GM10847 (cell line): ENCODE measurements around the gene WDR48.

Experiments used
- POLR2A ChIP-seq: IDR thresholded peaks from 2 replicates; pipeline ENCODE4 v1.6.1; 2011; ENCODE audit not compliant: insufficient read length; ENCODE audit errors: extremely low read depth

Gene WDR48

GRCh38 chr3:39122813-39123212 is 71.0 kb downstream of the WDR48 start:
- no peak for TF ChIP-seq POLR2A

GRCh38 chr3:39124876-39125840 is 73.3 kb downstream of the WDR48 start:
- TF ChIP-seq POLR2A, result no peak

DNA sequence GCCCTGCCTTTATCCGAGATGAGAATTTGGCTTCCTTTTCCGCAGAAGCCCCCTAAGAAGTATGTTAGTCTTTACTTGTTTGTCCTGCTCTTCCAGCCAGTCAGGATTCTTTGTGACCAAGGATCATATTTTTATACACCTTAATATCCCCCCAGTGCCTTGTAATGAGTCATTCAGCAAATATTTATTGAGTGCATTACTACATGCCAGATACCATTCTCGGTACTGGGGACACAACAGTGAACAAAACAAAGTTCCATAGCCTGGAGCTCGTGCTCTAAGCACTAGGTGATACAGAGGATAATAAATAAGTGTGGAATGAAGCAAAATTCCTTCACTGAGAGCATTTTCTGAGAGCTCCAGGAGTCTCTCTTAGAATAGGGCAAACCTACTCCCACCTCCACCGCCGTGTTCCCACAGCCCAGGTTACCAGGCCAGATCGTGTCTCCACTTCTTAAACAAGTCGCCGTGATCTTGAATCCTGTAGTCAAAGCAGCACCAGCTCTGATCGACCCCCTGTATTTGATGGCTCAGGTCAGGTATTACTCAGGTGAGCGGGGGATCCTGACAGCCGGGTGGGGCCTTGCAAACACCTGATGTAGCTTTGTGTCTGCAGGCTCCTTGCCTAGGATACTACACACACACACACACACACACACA is 74.2 kb downstream of the WDR48 start:
- TF ChIP-seq POLR2A, result no peak

DNA sequence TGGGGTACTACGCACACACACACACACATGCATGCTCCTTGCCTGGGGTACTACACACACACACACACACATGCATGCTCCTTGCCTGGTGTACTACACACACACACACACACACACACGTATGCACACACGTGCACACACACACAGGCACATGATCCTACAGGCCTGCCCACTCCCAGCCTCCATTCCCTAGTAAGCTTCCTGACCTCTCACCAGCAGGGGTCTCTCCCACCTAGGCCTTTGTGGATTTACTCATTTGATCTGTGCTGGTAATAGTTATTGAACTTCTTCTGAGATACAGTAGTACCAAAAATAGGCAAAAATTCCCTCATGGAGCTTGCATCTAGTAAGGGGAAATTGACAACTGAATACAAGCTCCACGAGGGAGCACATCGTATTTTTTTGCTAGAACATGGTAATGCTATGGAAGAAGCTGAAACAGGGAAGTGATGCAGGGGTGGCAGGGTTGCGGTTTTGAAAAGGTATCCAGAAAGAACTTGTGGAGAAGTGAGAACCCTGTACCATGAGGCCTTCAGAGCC is 74.8 kb downstream of the WDR48 start:
- no peak for TF ChIP-seq POLR2A

DNA sequence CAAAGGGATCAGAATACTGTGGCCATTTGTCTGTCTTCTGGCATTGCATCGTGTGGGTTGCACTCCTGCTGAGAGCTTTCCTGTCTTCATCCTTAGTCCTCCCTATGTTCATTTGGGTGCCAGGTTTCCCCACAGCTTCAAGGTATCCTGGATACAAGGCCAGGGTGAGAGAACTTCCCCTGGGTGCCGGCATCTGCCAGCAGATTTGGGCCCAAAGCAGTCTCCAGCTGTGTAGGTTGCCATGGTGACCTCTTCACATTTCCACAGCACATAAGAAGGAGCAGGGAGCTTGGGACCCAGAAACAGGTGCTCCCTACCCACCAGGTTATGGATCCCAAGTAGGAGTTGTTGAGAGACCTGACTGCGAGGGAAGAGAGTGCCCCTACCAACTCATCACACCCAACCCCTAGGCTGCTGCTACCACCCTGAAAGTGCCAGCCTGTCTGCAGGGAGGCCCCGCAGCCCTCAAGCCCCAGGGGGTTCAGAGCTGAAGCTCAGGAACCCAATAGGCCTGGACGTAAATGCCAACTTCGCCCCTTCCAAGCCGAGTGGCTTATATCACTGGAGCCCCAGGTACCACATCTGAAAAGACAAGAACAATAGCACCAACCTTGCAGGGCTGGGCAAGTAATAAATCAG is 75.6 kb downstream of the WDR48 start:
- TF ChIP-seq POLR2A, result no peak

GRCh38 chr3:39127908-39128304 is 76.1 kb downstream of the WDR48 start:
- no peak for TF ChIP-seq POLR2A

DNA sequence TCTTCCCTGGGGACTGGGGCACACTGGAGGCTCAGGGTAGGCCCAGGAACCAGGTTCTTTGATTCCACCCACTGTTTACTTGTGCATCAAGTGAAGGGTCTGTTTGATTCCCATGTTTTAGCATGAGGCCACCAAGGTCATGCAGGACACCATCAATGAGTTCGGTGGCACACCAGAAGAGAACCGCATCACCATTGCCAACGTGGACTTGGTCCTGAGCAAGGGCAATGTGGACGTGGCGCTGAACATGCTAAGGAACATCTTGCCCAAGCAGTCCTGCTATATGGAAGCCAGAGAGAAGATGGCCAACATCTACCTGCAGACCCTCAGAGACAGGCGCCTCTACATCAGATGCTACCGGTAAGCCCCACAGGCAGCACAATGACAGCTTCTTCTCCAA is 77.1 kb downstream of the WDR48 start:
- no peak for TF ChIP-seq POLR2A

DNA sequence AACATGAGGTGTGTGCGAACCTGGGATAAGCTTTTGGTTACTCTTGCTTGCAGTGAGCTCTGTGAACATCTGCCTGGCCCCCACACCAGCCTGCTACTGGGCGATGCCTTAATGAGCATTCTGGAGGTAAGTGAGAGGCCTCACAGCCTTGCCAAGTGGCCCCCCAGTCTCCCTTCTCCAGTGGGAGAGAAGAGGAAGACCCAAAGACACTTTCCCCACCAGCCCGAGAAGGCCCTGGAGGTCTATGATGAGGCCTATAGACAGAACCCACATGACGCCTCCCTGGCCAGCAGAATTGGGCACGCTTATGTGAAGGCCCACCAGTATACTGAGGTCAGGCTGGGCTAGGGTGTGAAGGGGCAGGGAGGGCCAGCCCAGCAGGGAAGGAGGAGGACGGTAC is 78.2 kb downstream of the WDR48 start:
- no peak for TF ChIP-seq POLR2A

- TF ChIP-seq POLR2A, result no peak
Observed at GRCh38 chr3:39130693-39131265, 79.0 kb downstream of the WDR48 start.

DNA sequence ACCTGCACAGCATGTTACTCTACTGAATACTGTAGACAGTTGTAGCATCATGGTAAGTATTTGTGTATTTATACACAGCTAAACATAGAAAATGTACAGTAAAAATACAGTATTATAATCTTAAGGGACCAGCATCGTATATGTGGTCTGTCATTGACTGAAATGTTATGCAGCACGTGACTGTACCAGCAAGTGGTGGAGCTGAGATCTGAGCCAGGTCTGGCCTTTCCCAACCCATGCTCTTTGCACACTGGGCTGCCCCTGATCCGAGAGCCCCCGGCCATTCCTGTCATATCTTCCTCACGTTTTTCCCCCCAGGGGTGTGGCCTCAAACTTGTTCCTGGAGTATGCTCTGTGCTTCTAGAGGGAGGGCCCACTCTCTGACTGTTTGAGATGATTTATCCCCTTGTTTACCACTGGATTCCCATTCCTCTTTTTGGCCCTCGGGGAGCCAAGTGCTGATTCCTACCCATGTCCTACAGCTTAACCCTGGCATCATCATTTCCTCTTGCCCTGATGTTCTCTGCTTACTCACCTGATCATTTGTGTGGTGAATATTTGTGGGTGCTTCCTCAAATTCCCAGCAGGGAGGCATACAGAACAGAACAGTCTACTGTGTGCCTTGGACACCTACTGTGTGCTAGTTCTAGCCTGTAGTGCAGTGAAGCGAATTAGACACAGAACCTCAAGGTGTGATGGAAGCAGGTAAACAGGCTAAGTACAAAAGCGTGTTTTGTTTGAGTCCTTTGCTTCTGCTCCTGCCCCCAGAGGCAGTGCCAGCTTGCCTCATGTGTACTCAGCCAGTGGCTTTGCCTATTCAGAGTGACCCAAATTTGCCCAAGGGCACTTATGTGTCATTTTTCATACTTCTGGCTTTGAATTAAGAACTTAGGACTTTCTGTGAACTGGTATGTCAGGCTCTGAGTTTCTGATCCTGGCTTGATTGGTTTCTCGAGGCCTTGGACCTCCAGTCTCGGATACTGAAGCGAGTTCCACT is 80.6 kb downstream of the WDR48 start:
- TF ChIP-seq POLR2A, result no peak

DNA sequence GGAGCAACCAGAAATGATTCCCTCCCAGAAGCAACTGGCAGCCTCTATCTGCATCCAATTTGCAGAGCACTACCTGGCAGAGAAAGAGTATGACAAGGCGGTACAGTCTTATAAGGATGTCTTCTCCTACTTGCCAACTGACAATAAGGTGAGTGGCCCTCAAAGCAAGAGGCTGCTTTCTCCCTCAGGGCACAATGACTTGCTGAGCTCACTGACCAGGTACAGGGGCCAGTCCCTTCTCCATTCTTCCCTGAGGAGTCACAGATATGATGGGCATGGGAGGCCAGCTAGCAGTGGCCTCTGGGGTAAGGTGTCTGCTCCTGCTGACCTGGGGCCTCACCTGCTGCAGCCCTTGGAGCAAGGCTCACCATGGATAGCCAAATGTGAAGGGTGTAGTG is 81.3 kb downstream of the WDR48 start:
- TF ChIP-seq POLR2A, result no peak

- no peak for TF ChIP-seq POLR2A
Observed at GRCh38 chr3:39133822-39134221, 82.0 kb downstream of the WDR48 start.

GRCh38 chr3:39134305-39134704 is 82.5 kb downstream of the WDR48 start:
- no peak for TF ChIP-seq POLR2A

DNA sequence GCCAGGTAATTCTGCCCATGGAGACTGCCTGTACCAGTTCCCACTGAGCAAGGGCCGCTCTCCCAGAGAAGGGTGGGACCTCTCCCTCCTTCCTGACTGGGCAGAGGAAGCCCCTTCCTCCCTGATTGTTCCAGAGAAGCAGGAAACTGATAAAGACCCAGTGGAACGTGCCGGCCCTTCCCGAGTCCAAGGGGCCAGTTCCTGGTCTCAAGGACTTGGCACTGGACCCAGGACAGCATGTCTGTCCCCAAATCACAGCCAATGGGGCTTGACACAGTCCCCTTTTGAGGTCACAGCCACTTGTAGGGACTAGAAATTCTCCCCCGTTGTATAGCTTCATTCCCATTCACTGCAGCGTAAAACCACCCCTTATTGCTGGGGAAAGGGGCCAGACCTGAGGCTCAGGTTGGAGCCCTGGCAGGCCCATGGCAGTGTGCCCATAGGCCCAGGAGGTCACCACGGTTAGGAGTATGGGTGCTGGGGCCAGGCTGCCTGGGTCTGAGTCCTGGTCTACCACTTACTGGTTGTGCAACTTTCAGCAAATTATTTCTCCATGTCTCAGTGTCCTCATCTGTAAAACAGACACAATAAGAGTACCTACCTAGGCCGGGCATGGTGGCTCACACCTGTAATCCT is 83.5 kb downstream of the WDR48 start:
- TF ChIP-seq POLR2A, result no peak
